IPS-18a (cell line): Measurements from ENCODE around the gene SHC4.

Experiments used
- H3K27ac ChIP-seq: one replicate; pipeline ENCODE4 v1.5.1; 2013; ENCODE audit warnings: low read length
- H3K27me3 ChIP-seq: one replicate; pipeline ENCODE4 v1.6.1; 2013; ENCODE audit warnings: mild to moderate bottlenecking, low read length; ENCODE audit not compliant: control insufficient read depth, insufficient read depth
- H3K36me3 ChIP-seq: one replicate; pipeline ENCODE4 v1.6.1; 2013; ENCODE audit warnings: low read depth, low read length; ENCODE audit not compliant: control insufficient read depth
- H3K4me1 ChIP-seq: one replicate; pipeline ENCODE4 v1.6.1; 2013; ENCODE audit warnings: low read depth, low read length; ENCODE audit not compliant: control insufficient read depth
- H3K4me3 ChIP-seq: one replicate; pipeline ENCODE4 v1.5.1; 2013; ENCODE audit warnings: low read length
- H3K9ac ChIP-seq: one replicate; pipeline ENCODE4 v1.6.1; 2013; ENCODE audit warnings: mild to moderate bottlenecking, low read length, moderate library complexity
- H3K9me3 ChIP-seq: one replicate; pipeline ENCODE4 v1.6.1; 2013; ENCODE audit warnings: low read depth, low read length; ENCODE audit not compliant: control insufficient read depth

SHC4 gene

DNA sequence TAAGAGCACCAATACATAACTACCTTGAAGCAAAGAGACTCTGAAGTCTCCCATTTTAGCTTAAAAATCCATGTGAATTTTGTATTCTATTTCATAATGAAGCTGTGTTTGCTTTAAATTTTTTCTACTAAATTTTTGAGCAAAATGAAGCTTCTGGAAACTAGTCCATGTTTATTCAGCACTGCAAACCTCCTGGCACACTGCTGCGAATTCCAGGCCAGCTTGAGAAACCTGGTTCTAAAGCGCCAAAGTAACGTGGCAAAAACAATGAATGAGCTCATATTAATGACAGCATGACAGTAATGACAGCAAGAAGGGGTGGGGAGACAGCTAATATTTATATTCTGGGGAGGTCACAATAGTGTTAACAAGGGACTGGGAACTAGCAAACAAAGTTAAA is 178.5 kb downstream of the SHC4 start:
- H3K9ac ChIP-seq: no peak overlapping the region
- H3K36me3 ChIP-seq: peaks cover 35% of the 10 kb centered on the region
- no peak overlapping the region for H3K4me3 ChIP-seq
- no peaks in the 10 kb centered on the region for H3K27me3 ChIP-seq
- no peak overlapping the region for H3K27ac ChIP-seq
- no peaks in the 10 kb centered on the region for H3K9me3 ChIP-seq
- no peaks in the 10 kb centered on the region for H3K4me1 ChIP-seq

DNA sequence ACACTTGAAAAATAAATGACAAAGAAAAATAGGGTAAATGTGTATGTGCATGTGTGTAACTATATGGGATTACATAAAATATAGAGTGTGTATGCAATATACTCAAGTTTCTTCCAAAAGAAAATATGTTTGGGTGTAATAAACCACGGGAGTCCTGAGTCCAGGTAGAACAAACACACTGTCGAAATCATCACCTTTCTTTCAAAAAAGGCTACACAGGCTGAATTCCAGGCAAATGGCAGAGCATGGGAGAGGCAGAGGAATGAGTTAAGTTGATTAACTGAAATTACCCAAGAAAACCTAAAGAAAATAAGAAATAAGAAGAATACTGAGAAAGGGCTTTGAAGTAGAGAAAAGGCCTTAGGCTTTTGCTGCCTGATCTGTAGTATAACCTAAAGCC is 179.0 kb downstream of the SHC4 start:
- Histone ChIP-seq H3K4me1 (no peaks in the 10 kb centered on the region), H3K9me3 (no peaks in the 10 kb centered on the region), H3K36me3 (peaks cover 35% of the 10 kb centered on the region), H3K9ac (no peak overlapping the region), H3K4me3 (no peak overlapping the region), H3K27me3 (no peaks in the 10 kb centered on the region), H3K27ac (no peak overlapping the region)

DNA sequence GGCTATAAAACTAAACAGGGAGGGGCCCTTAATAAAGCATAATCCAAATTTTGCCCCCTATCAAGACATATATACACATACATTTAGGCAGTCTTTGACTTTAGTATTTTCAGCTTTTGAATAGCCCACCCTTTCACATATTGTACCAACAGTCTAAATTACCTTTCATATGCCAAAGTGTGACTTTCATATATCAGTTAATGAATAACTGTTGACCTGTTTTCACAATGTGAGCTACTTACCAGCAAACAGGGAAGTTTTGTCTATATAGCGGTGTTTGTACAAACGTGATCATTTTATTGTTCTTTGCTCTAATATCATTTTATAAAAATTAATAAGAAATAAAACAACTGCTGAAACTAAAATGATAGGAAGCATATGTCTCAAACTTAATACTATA is 180.8 kb downstream of the SHC4 start:
- peaks cover 30% of the 10 kb centered on the region for H3K36me3 ChIP-seq
- H3K27me3 ChIP-seq: no peaks in the 10 kb centered on the region
- no peaks in the 10 kb centered on the region for H3K9me3 ChIP-seq
- no peaks in the 10 kb centered on the region for H3K4me1 ChIP-seq
- no peak overlapping the region for H3K4me3 ChIP-seq
- H3K27ac ChIP-seq: no peak overlapping the region
- H3K9ac ChIP-seq: no peak overlapping the region

DNA sequence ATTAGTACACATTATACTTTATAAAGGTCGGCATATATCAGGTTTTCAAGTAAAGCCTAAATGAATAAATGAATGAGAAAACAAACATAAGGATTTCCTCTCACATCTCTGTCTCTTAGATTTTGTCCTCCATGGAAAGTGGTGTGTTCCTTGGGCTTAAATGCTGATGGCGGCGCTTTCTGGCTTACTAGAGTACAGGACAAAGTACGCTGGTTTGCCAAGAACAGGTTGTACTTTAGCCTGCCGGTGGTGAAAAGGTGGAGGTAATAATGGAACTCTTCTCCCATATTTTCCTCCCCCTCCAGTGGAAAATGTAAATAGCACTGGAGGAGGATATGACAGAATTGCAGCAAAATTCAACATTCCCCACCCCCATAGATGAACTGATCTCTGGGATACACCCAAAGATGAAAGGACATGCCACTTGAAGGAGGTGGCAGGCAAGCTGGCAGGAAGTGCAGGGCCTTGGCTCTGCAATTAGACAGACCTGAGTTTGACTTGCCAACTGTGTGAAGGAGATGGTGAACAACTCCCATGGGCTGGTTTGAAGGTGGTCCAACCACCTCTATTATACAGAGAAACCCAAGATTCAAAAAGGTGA is 182.1 kb downstream of the SHC4 start:
- no peaks in the 10 kb centered on the region for H3K9me3 ChIP-seq
- H3K27ac ChIP-seq: no peak overlapping the region
- no peak overlapping the region for H3K9ac ChIP-seq
- H3K36me3 ChIP-seq: peaks cover 27% of the 10 kb centered on the region
- no peaks in the 10 kb centered on the region for H3K27me3 ChIP-seq
- no peak overlapping the region for H3K4me3 ChIP-seq
- no peaks in the 10 kb centered on the region for H3K4me1 ChIP-seq

DNA sequence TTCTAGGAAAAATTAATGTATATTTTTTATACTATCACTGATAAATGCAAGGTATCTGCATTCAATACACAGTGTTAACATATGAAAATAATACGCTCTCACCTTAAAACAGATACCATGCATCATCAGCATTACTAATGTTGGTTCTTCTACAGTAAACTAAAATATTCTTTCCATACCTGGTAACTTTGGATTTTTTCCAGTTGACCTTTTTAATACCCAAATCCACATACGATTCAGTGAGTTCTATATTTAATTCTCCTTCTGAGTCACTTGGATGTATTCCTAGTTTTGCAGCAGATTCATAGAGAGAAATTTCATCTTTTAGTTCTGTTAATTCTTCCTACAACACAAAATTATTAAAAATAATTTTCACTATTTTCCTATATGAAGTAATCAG is 182.7 kb downstream of the SHC4 start:
- H3K27me3 ChIP-seq: no peaks in the 10 kb centered on the region
- peaks cover 27% of the 10 kb centered on the region for H3K36me3 ChIP-seq
- no peaks in the 10 kb centered on the region for H3K9me3 ChIP-seq
- no peak overlapping the region for H3K27ac ChIP-seq
- H3K4me1 ChIP-seq: no peaks in the 10 kb centered on the region
- H3K9ac ChIP-seq: no peak overlapping the region
- H3K4me3 ChIP-seq: no peak overlapping the region

DNA sequence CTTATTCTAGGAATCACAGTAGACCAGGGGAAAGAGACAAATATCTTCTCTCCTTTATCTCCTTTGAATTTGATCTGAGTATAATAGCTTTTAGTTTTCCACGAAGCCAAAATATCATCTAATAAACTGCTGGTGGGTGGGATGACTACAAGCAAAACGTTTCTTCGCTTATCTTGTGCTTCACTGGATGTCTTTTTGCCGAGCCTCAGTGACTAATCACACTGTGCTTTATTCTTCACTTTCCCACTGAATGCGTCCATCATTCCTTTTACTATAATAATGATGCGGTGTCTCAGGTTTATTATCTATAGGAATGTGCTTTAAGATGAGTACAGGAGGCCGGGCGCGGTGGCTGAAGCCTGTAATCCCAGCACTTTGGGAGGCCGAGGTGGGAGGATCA is 185.4 kb downstream of the SHC4 start:
- Histone ChIP-seq H3K36me3 (peaks cover 22% of the 10 kb centered on the region), H3K27me3 (no peaks in the 10 kb centered on the region), H3K4me1 (no peaks in the 10 kb centered on the region), H3K9me3 (no peaks in the 10 kb centered on the region), H3K9ac (no peak overlapping the region), H3K4me3 (no peak overlapping the region), H3K27ac (no peak overlapping the region)

DNA sequence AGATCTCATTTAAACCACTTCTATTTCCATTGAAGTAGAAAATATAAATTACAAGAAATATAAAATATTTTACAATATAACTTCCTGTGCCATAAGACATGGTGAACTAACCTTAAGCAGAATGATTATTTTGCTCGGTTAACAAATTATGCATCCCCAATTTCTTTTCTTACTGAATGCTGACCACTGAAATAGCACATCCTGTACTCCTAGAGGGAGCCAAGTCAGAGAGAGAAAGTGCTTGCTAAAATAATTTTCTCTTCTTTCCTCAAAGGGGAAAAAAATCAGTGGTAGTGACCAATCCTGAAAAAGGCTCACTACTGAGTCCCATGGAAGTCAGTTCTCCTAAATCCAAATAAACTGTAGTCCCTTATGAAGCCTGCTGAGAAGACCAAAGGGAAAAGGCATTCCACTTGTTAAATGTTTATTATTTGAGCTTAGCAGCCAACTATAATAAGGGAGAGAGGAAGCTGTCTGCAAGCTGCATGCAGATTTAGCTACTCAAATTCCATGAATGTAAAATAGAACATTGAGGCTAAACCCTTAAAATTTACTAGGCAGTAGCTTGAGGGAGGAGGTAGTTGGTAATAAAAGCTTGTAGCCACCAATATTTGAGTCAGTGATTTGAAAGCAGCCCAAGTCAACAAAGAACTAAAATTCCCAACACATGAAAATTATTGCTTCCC is 185.9 kb downstream of the SHC4 start:
- H3K27ac ChIP-seq: no peak overlapping the region
- peaks cover 19% of the 10 kb centered on the region for H3K36me3 ChIP-seq

DNA sequence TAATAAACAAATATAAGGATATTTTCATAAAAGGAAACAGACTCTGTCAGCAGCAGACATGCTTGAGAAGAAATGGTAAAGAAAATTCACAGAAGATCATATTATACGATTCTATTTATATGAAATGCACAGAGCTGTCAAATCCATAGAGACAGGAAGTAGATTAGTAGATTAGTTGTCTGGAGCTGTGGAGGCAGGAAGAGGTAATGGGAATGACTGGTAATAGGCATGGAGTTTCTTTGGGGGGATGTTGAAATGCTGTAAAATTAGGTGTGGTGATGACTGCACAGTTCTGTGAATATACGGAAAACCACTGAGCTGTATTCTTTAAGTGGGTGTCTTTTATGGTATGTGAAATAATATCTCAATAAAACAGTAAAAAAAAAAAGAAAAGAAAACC is 188.2 kb downstream of the SHC4 start:
- Histone ChIP-seq H3K4me3 (no peak overlapping the region), H3K9me3 (no peaks in the 10 kb centered on the region), H3K36me3 (peaks cover 5% of the 10 kb centered on the region), H3K4me1 (no peaks in the 10 kb centered on the region), H3K27me3 (no peaks in the 10 kb centered on the region), H3K9ac (no peak overlapping the region), H3K27ac (no peak overlapping the region)

More for the DNA sequence above, 185.9 kb downstream of the SHC4 start:
- H3K27me3 ChIP-seq: no peaks in the 10 kb centered on the region
- no peaks in the 10 kb centered on the region for H3K9me3 ChIP-seq
- no peaks in the 10 kb centered on the region for H3K4me1 ChIP-seq
- no peak overlapping the region for H3K4me3 ChIP-seq
- no peak overlapping the region for H3K9ac ChIP-seq

DNA sequence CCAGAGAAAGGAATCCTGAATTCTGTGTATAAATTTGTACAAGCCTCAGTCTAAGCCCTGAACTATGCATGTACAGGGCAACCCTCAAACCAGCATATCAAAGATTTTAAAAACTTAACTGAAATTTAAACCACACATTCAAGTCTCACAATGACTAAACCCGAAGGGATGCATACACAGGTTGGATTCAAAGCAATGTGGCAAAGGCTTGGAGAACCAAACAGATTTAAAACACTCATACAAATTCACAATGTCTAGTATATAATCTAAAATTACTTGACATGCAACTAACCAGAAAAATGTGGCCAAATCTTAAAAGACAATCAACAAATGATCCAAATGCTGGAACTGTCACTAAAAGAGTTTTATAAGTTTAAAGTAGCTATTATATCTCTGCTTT is 189.2 kb downstream of the SHC4 start:
- Histone ChIP-seq H3K27ac (no peak overlapping the region), H3K9me3 (no peaks in the 10 kb centered on the region), H3K4me1 (no peaks in the 10 kb centered on the region), H3K36me3 (peaks cover 4% of the 10 kb centered on the region), H3K4me3 (no peak overlapping the region), H3K9ac (no peak overlapping the region), H3K27me3 (no peaks in the 10 kb centered on the region)
